WTC11 (cell line): ENCODE data around the gene CILP2. TPM values are rescaled to one million over a fixed set of nuclear protein-coding genes. Genes with fewer than 3 reads are reported as not detected.

Experiments
- ATAC-seq: fragments of 200-7000 bp; cut with Tn5 transposase; 2 replicates; pipeline ENCODE4 v1.10.0; 2021; ENCODE audit warnings: mild to moderate bottlenecking, moderate library complexity
- CTCF ChIA-PET: fragments of 300-600 bp; sonication (Branson Sonifier 250); formaldehyde crosslinking; loops from one replicate; lab custom pipeline; 2021; ENCODE audit warnings: antibody characterized with exemption; lab: Charles Lee
- POLR2A ChIA-PET: fragments of 350-600 bp; sonication (Branson Sonifier 250); formaldehyde crosslinking; loops from one replicate; lab custom pipeline; 2021; ENCODE audit warnings: antibody characterized with exemption; lab: Charles Lee
- DNase-seq: peaks from one replicate; pipeline ENCODE4 v3.0.0; 2021; ENCODE audit warnings: low spot score
- H3K27ac Mint-ChIP-seq: 2 replicates; pipeline ENCODE4 v1.8.0; 2021; ENCODE audit warnings: mixed read lengths
- H3K27me3 Mint-ChIP-seq: 2 replicates; pipeline ENCODE4 v1.8.0; 2021; ENCODE audit warnings: low read depth, mild to moderate bottlenecking, moderate library complexity, mixed read lengths
- H3K36me3 Mint-ChIP-seq: 2 replicates; pipeline ENCODE4 v1.8.0; 2021; ENCODE audit warnings: mixed read lengths
- H3K4me1 Mint-ChIP-seq: 2 replicates; pipeline ENCODE4 v1.8.0; 2022; ENCODE audit warnings: mixed read lengths
- H3K4me3 Mint-ChIP-seq: 2 replicates; pipeline ENCODE4 v1.8.0; 2021; ENCODE audit warnings: mild to moderate bottlenecking, moderate library complexity, mixed read lengths
- H3K9me3 Mint-ChIP-seq: 2 replicates; pipeline ENCODE4 v1.8.0; 2021; ENCODE audit warnings: mixed read lengths
- CREM ChIP-seq: sonication (generic); formaldehyde crosslinking; IDR thresholded peaks from 2 replicates; pipeline ENCODE4 v1.8.1; 2022; ENCODE audit warnings: mild to moderate bottlenecking, missing genetic modification reagents, moderate library complexity
- ESRRA ChIP-seq: sonication (generic); formaldehyde crosslinking; IDR thresholded peaks from 2 replicates; pipeline ENCODE4 v1.8.1; 2022; ENCODE audit warnings: mild to moderate bottlenecking, missing genetic modification reagents, borderline replicate concordance
- ETV6 ChIP-seq: sonication (generic); formaldehyde crosslinking; IDR thresholded peaks from 2 replicates; pipeline ENCODE4 v1.8.1; 2022; ENCODE audit warnings: mild to moderate bottlenecking, missing genetic modification reagents
- MYBL2 ChIP-seq: sonication (generic); formaldehyde crosslinking; IDR thresholded peaks from 2 replicates; pipeline ENCODE4 v1.8.1; 2023; ENCODE audit warnings: mild to moderate bottlenecking, moderate library complexity, missing genetic modification reagents
- NR3C1 ChIP-seq: sonication (generic); formaldehyde crosslinking; conservative IDR thresholded peaks from 2 replicates; pipeline ENCODE4 v1.8.1; 2023; ENCODE audit warnings: low read depth, mild to moderate bottlenecking, missing genetic modification reagents
- OVOL2 ChIP-seq: fragments of 250-450 bp; sonication (Bioruptor Pico); IDR thresholded peaks from 2 replicates; pipeline ENCODE4 v1.9.0; 2021; ENCODE audit warnings: mild to moderate bottlenecking, borderline replicate concordance
- TCF7 ChIP-seq: sonication (generic); formaldehyde crosslinking; IDR thresholded peaks from 2 replicates; pipeline ENCODE4 v1.8.0; 2022; ENCODE audit warnings: mild to moderate bottlenecking, low read depth, missing genetic modification reagents, moderate library complexity
- ZNF232 ChIP-seq: sonication (generic); formaldehyde crosslinking; IDR thresholded peaks from 2 replicates; pipeline ENCODE4 v1.8.0; 2022; ENCODE audit warnings: mild to moderate bottlenecking, missing genetic modification reagents
- ZNF263 ChIP-seq: sonication (generic); formaldehyde crosslinking; IDR thresholded peaks from 2 replicates; pipeline ENCODE4 v1.8.1; 2022; ENCODE audit warnings: low read depth, mild to moderate bottlenecking, moderate library complexity, missing genetic modification reagents
- ZNF416 ChIP-seq: fragments of 250-450 bp; sonication (Bioruptor Pico); IDR thresholded peaks from 2 replicates; pipeline ENCODE4 v1.9.0; 2021; ENCODE audit warnings: mild to moderate bottlenecking, inconsistent platforms
- ZNF671 ChIP-seq: fragments of 250-450 bp; sonication (Bioruptor Pico); IDR thresholded peaks from 2 replicates; pipeline ENCODE4 v1.8.0; 2021; ENCODE audit warnings: mild to moderate bottlenecking
- total RNA-seq: library from RNA; stranded (reverse); gene quantifications from 3 replicates; pipeline ENCODE4 v1.2.3, GENCODE V29; 2021
- TF ChIP-seq, protein P1 (sequence below): sonication (generic); formaldehyde crosslinking; IDR thresholded peaks from 2 replicates; pipeline ENCODE4 v1.8.1; 2023; ENCODE audit warnings: mild to moderate bottlenecking, missing genetic modification reagents
- TF ChIP-seq, protein P2 (sequence below): sonication (generic); formaldehyde crosslinking; IDR thresholded peaks from 2 replicates; pipeline ENCODE4 v1.8.1; 2023; ENCODE audit warnings: mild to moderate bottlenecking, missing genetic modification reagents, moderate library complexity
- TF ChIP-seq, protein P3 (sequence below): sonication (generic); formaldehyde crosslinking; conservative IDR thresholded peaks from 2 replicates; pipeline ENCODE4 v1.8.1; 2022; ENCODE audit warnings: mild to moderate bottlenecking, missing genetic modification reagents
- TF ChIP-seq, protein P4 (sequence below): sonication (generic); formaldehyde crosslinking; IDR thresholded peaks from 2 replicates; pipeline ENCODE4 v1.8.0; 2023; ENCODE audit warnings: missing genetic modification reagents, mild to moderate bottlenecking, borderline replicate concordance
- TF ChIP-seq, protein P5 (sequence below): sonication (generic); formaldehyde crosslinking; IDR thresholded peaks from 2 replicates; pipeline ENCODE4 v1.8.1; 2022; ENCODE audit warnings: missing genetic modification reagents, borderline replicate concordance

CILP2 gene
- total RNA-seq, 1 experiment from 2014 or later: 7.9 TPM

DNA sequence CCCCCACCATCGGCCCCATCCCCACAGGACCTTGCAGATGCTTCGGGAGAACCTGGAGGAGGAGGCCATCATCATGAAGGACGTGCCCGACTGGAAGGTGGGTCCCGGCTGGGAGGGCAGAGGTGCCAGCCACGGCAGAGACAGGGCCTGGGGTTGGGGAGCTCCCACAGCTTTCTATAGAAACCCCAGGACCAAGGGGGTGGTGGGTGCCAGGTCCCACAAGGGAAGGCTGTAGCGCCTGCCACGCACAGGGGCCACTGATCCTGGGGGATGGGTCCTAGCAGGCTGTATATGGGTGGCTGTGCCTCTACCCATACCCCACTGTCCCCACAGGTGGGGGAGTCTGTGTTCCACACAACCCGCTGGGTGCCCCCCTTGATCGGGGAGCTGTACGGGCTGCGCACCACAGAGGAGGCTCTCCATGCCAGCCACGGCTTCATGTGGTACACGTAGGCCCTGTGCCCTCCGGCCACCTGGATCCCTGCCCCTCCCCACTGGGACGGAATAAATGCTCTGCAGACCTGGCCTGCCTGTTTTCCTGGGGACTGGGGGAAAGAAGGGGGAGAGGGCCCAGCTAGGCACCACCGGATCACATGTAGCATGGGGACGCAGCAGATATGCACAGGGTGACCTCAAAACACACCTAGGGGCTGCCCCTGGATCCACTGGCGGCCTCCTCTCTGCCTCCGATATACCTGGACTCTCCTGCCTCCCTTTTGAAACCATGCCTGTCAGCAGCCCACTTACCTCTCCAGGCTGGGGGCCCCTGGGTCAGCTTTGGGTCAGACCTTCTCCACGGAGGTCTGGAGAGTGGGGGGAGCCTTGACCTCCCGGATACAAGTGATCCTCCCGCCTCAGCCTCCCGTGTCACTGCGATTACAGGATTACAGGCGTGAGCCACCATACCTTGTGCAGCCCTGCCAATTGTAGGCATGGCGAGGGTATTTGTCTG lies 10.1 kb upstream of the CILP2 start:
- no peaks in the 10 kb centered on the region; the same call in 1 of the 2 replicates for H3K27me3 Mint-ChIP-seq
- no peak overlapping the region for H3K4me3 Mint-ChIP-seq
- peaks cover 7% of the 10 kb centered on the region; the same call in 1 of the 2 replicates for H3K36me3 Mint-ChIP-seq
- no peaks in the 10 kb centered on the region for H3K9me3 Mint-ChIP-seq
- peaks cover 13% of the 10 kb centered on the region for H3K4me1 Mint-ChIP-seq
- TF ChIP-seq ZNF263: no peak
- TF ChIP-seq OVOL2 (CRISPR knock-in tag): no peak
- TF ChIP-seq, protein P1, sequence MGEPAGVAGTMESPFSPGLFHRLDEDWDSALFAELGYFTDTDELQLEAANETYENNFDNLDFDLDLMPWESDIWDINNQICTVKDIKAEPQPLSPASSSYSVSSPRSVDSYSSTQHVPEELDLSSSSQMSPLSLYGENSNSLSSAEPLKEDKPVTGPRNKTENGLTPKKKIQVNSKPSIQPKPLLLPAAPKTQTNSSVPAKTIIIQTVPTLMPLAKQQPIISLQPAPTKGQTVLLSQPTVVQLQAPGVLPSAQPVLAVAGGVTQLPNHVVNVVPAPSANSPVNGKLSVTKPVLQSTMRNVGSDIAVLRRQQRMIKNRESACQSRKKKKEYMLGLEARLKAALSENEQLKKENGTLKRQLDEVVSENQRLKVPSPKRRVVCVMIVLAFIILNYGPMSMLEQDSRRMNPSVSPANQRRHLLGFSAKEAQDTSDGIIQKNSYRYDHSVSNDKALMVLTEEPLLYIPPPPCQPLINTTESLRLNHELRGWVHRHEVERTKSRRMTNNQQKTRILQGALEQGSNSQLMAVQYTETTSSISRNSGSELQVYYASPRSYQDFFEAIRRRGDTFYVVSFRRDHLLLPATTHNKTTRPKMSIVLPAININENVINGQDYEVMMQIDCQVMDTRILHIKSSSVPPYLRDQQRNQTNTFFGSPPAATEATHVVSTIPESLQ (CRISPR knock-in tag): no peak
- TF ChIP-seq, protein P2, sequence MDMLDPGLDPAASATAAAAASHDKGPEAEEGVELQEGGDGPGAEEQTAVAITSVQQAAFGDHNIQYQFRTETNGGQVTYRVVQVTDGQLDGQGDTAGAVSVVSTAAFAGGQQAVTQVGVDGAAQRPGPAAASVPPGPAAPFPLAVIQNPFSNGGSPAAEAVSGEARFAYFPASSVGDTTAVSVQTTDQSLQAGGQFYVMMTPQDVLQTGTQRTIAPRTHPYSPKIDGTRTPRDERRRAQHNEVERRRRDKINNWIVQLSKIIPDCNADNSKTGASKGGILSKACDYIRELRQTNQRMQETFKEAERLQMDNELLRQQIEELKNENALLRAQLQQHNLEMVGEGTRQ: no peak
- TF ChIP-seq CREM (CRISPR knock-in tag): no peak
- TF ChIP-seq MYBL2 (CRISPR knock-in tag): no peak
- TF ChIP-seq TCF7 (CRISPR knock-in tag): no peak
- TF ChIP-seq ZNF232 (CRISPR knock-in tag): no peak
- TF ChIP-seq NR3C1 (CRISPR knock-in tag): no peak
- TF ChIP-seq, protein P3, sequence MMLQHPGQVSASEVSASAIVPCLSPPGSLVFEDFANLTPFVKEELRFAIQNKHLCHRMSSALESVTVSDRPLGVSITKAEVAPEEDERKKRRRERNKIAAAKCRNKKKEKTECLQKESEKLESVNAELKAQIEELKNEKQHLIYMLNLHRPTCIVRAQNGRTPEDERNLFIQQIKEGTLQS (CRISPR knock-in tag): no peak
- TF ChIP-seq, protein P4, sequence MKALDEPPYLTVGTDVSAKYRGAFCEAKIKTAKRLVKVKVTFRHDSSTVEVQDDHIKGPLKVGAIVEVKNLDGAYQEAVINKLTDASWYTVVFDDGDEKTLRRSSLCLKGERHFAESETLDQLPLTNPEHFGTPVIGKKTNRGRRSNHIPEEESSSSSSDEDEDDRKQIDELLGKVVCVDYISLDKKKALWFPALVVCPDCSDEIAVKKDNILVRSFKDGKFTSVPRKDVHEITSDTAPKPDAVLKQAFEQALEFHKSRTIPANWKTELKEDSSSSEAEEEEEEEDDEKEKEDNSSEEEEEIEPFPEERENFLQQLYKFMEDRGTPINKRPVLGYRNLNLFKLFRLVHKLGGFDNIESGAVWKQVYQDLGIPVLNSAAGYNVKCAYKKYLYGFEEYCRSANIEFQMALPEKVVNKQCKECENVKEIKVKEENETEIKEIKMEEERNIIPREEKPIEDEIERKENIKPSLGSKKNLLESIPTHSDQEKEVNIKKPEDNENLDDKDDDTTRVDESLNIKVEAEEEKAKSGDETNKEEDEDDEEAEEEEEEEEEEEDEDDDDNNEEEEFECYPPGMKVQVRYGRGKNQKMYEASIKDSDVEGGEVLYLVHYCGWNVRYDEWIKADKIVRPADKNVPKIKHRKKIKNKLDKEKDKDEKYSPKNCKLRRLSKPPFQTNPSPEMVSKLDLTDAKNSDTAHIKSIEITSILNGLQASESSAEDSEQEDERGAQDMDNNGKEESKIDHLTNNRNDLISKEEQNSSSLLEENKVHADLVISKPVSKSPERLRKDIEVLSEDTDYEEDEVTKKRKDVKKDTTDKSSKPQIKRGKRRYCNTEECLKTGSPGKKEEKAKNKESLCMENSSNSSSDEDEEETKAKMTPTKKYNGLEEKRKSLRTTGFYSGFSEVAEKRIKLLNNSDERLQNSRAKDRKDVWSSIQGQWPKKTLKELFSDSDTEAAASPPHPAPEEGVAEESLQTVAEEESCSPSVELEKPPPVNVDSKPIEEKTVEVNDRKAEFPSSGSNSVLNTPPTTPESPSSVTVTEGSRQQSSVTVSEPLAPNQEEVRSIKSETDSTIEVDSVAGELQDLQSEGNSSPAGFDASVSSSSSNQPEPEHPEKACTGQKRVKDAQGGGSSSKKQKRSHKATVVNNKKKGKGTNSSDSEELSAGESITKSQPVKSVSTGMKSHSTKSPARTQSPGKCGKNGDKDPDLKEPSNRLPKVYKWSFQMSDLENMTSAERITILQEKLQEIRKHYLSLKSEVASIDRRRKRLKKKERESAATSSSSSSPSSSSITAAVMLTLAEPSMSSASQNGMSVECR (CRISPR knock-in tag): no peak
- TF ChIP-seq ZNF416 (CRISPR knock-in tag): no peak
- no peak for TF ChIP-seq ZNF671
- TF ChIP-seq ESRRA (CRISPR knock-in tag): no peak
- TF ChIP-seq ETV6 (CRISPR knock-in tag): no peak
- TF ChIP-seq, protein P5, sequence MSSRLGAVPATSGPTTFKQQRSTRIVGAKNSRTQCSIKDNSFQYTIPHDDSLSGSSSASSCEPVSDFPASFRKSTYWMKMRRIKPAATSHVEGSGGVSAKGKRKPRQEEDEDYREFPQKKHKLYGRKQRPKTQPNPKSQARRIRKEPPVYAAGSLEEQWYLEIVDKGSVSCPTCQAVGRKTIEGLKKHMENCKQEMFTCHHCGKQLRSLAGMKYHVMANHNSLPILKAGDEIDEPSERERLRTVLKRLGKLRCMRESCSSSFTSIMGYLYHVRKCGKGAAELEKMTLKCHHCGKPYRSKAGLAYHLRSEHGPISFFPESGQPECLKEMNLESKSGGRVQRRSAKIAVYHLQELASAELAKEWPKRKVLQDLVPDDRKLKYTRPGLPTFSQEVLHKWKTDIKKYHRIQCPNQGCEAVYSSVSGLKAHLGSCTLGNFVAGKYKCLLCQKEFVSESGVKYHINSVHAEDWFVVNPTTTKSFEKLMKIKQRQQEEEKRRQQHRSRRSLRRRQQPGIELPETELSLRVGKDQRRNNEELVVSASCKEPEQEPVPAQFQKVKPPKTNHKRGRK (CRISPR knock-in tag): no peak
- no peak for ATAC-seq
- H3K27ac Mint-ChIP-seq: no peak overlapping the region
- POLR2A ChIA-PET: interaction anchor here (0.6 to 1.2 kb wide), 2 partner anchors 23 to 92 kb away, joined by 3 read pairs; no protein-coding TSS in a partner anchor
- DNase-seq: no peak
- CTCF ChIA-PET: interaction anchor here (0.8 to 14.4 kb wide), 4 partner anchors 13 to 353 kb away, joined by 3 to 408 read pairs (median 4); no protein-coding TSS in a partner anchor
